Nephron progenitor cell (in vitro differentiated cells): ENCODE measurements around the gene LGALS8.

ENCODE experiments used
- DNase-seq: peaks from one replicate; pipeline ENCODE4 v3.0.0; 2021
- H3K27ac Mint-ChIP-seq: 2 replicates; pipeline ENCODE4 v1.8.0; 2021; ENCODE audit warnings: mild to moderate bottlenecking, moderate library complexity, mixed read lengths
- H3K27me3 Mint-ChIP-seq: 2 replicates; pipeline ENCODE4 v1.8.0; 2021; ENCODE audit warnings: mild to moderate bottlenecking, low read depth, mixed read lengths; ENCODE audit not compliant: poor library complexity
- H3K36me3 Mint-ChIP-seq: 2 replicates; pipeline ENCODE4 v1.8.0; 2021; ENCODE audit warnings: low read depth, mixed read lengths
- H3K4me1 Mint-ChIP-seq: 2 replicates; pipeline ENCODE4 v1.8.0; 2021; ENCODE audit warnings: mixed read lengths
- H3K4me3 Mint-ChIP-seq: 2 replicates; pipeline ENCODE4 v1.8.0; 2021; ENCODE audit warnings: mild to moderate bottlenecking, moderate library complexity, mixed read lengths
- H3K9me3 Mint-ChIP-seq: 2 replicates; pipeline ENCODE4 v1.8.0; 2021; ENCODE audit warnings: mild to moderate bottlenecking, moderate library complexity, mixed read lengths
- CTCF ChIP-seq: fragments of 200-600 bp; sonication (generic); IDR thresholded peaks from 2 replicates; pipeline ENCODE4 v1.5.0; 2021; ENCODE audit warnings: antibody characterized with exemption

LGALS8 gene

GRCh38 chr1:236530959-236531358 is 7.2 kb downstream of the LGALS8 start:
- Mint-ChIP-seq H3K27ac (no peak overlapping the region), H3K9me3 (no peaks in the 10 kb centered on the region), H3K4me1 (peaks cover 35% of the 10 kb centered on the region), H3K27me3 (peaks cover 3% of the 10 kb centered on the region), H3K4me3 (no peak overlapping the region), H3K36me3 (peaks cover 30% of the 10 kb centered on the region)
- no peak for DNase-seq
- TF ChIP-seq CTCF: no peak

DNA sequence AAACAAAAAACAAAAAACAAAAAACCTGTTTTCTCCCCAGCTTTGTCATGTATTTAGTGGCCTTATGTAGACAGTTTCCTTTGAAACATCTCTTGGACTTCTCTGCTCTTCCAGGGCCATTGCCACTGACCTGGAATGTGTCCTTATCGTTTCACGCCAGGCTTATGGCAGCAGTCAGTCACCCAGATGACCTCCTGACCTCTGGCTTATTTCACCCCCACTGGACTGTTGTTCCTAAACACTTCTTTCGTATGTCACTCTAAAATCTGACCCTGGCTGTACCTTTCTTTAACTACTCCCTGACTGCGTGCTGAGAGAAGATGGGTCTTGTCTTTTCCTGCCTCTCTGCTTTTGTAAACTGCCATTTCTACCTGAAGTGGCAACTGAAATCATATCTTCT is 9.1 kb downstream of the LGALS8 start:
- no peak for TF ChIP-seq CTCF
- peaks cover 28% of the 10 kb centered on the region for H3K36me3 Mint-ChIP-seq
- H3K9me3 Mint-ChIP-seq: no peaks in the 10 kb centered on the region
- H3K27ac Mint-ChIP-seq: no peak overlapping the region
- no peak overlapping the region for H3K4me3 Mint-ChIP-seq
- peaks cover 20% of the 10 kb centered on the region for H3K4me1 Mint-ChIP-seq
- no peak for DNase-seq
- H3K27me3 Mint-ChIP-seq: peaks cover 3% of the 10 kb centered on the region

DNA sequence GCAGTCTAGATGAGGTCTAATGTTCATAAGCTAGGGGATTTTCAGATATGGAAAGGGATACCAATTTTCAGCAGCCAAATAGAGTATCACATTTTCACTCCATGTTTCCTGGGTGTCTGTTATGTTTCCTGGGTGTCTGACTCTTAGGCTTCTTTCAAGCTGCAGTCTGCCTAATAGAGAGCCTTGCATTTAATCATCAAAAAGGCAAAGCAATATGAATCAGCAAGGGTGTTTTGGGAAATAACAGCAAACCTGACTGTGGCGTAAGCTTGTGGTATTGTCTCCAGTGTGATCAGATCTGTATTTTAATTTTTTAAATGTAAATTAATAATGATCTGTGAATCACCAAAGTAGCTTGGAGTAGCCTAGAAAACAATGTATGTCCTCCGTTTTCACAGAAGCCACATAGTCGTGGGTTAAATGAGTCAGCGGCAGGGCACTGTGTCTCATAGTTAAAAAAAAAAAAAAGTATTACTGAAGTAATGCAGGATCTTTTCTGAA is 10.4 kb downstream of the LGALS8 start:
- Mint-ChIP-seq H3K27ac (peak overlapping the region; percentile 34), H3K27me3 (peaks cover 3% of the 10 kb centered on the region), H3K4me1 (peaks cover 20% of the 10 kb centered on the region), H3K9me3 (no peaks in the 10 kb centered on the region), H3K4me3 (no peak overlapping the region), H3K36me3 (peaks cover 28% of the 10 kb centered on the region)
- DNase-seq: no peak
- no peak for TF ChIP-seq CTCF

DNA sequence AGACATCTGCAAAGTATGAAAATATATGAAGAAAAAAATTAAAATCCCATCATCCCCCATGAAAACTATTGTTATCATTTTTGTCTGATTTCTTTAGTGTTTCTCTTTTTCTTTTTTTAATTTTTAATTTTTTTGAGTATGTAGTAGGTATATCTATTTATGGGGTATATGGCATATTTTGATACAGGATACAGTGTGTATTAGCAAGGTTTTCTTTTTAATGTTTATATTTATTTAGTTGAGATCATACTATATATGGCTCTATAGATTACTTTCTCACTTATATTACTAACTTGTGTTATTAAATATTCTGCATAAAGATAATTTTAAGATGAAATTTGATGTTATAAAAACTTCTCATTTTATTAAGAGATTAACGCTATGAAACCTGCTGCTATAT is 11.4 kb downstream of the LGALS8 start:
- Mint-ChIP-seq H3K4me1 (peaks cover 20% of the 10 kb centered on the region), H3K27me3 (peaks cover 3% of the 10 kb centered on the region), H3K27ac (no peak overlapping the region), H3K4me3 (no peak overlapping the region), H3K9me3 (no peaks in the 10 kb centered on the region), H3K36me3 (peaks cover 34% of the 10 kb centered on the region)
- no peak for TF ChIP-seq CTCF
- no peak for DNase-seq

DNA sequence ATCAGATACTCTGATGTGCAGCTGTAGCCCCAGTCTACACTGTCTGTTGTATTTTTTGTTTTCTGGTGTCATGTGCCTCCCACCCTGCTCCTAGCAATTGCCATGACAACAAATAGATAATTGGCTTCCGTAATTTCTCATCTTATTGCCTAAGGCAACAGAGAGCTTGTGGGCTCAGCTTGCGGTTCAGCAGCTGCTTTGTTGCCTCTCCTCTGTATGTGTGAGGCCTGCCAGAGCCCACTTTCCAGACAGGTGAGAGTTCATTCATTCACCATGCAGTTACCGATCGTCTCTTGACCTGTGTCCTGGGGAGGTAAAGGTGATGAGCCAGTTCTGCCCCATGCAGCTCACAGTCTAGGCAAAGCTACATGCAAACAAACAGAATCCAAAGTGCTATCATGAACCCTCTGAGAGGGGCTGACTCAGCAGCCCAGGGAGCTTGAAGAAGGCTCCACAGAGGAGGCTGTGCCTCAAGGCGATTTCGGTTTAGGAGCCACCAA is 11.9 kb downstream of the LGALS8 start:
- no peak overlapping the region for H3K27ac Mint-ChIP-seq
- no peak overlapping the region for H3K4me3 Mint-ChIP-seq
- H3K4me1 Mint-ChIP-seq: peaks cover 20% of the 10 kb centered on the region
- TF ChIP-seq CTCF: no peak
- H3K27me3 Mint-ChIP-seq: peaks cover 3% of the 10 kb centered on the region
- H3K36me3 Mint-ChIP-seq: peaks cover 39% of the 10 kb centered on the region
- H3K9me3 Mint-ChIP-seq: no peaks in the 10 kb centered on the region
- DNase-seq: no peak

DNA sequence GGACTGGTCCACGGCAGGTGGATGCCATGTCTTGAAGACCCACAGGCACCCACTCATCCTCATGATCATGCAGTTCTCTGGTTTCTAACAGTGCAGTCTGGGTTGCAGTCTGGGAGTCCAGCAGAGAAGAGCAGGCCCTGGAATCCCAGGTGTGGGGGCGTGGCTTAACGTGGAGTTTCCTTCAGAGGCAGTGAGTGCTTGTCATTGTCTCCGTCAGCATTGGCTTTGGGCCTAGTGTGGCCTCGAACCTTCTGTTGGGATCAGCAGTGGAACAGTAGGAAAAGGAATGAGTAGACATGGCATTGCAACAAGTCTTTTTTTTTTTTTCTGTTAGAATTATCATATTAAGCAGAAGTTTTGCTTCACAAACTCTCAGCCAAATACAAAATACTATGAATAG is 12.8 kb downstream of the LGALS8 start:
- Mint-ChIP-seq H3K4me1 (peaks cover 18% of the 10 kb centered on the region), H3K4me3 (no peak overlapping the region), H3K27me3 (peaks cover 3% of the 10 kb centered on the region), H3K9me3 (no peaks in the 10 kb centered on the region), H3K36me3 (peaks cover 37% of the 10 kb centered on the region), H3K27ac (no peak overlapping the region)
- TF ChIP-seq CTCF: no peak
- DNase-seq: no peak
